Aorta (tissue), 5 donors: Measurements from ENCODE around the gene NLGN1. TPM values are rescaled to one million over a fixed set of nuclear protein-coding genes. Genes with fewer than 3 reads are reported as not detected.

Source experiments
- ATAC-seq: fragments of 200-7000 bp; cut with Tn5 transposase; one replicate; pipeline ENCODE4 v1.9.1; 2022; ENCODE audit warnings: moderate library complexity; ENCODE audit not compliant: low FRiP score
- DNase-seq, 2 donors: peaks; one replicate each; pipeline ENCODE4 v3.0.0-alpha.2; 2020
- H3K27ac ChIP-seq, 2 donors: one replicate each; pipeline ENCODE4 v1.5.1; 2013; ENCODE audit warnings: low read length in 2 of 2, mild to moderate bottlenecking in 2 of 2, moderate library complexity in 2 of 2, control low read depth in 1 of 2, inconsistent platforms in 1 of 2, low read depth in 1 of 2
- H3K27me3 ChIP-seq, 2 donors: one replicate each; pipeline ENCODE4 v1.6.1; 2013; ENCODE audit warnings: control low read depth in 1 of 2, low read length in 1 of 2, mild to moderate bottlenecking in 1 of 2, moderate library complexity in 1 of 2; ENCODE audit not compliant: insufficient read depth in 2 of 2, control insufficient read depth in 1 of 2
- H3K36me3 ChIP-seq, 2 donors: one replicate each; pipeline ENCODE4 v1.6.1; 2013; ENCODE audit warnings: control low read depth in 1 of 2, low read length in 1 of 2, mild to moderate bottlenecking in 1 of 2; ENCODE audit not compliant: insufficient read depth in 2 of 2, control insufficient read depth in 1 of 2
- H3K4me1 ChIP-seq, 2 donors: one replicate each; pipeline ENCODE4 v1.6.1; 2013; ENCODE audit warnings: low read length in 2 of 2, control low read depth in 1 of 2, mild to moderate bottlenecking in 1 of 2, moderate library complexity in 1 of 2; ENCODE audit not compliant: insufficient read depth in 2 of 2, control insufficient read depth in 1 of 2
- H3K4me3 ChIP-seq, 2 donors: one replicate each; pipeline ENCODE4 v1.5.1; 2013; ENCODE audit warnings: low read length in 2 of 2, control low read depth in 1 of 2, mild to moderate bottlenecking in 1 of 2
- H3K9me3 ChIP-seq: one replicate; pipeline ENCODE4 v1.6.1; 2013; ENCODE audit warnings: mild to moderate bottlenecking, low read length; ENCODE audit not compliant: control insufficient read depth
- WGBS, 2 donors: extraction: QIAGEN DNeasy Blood & Tissue Kit; methylation state at CpG; one replicate each; pipeline ENCODE4 v1.1.7; 2013; 5-methylcytosine and 5-hydroxymethylcytosine counted together
- intact Hi-C, 2 donors: fragments of 100-400 bp; cut with DNase I; formaldehyde crosslinking; loops; one replicate each; pipeline versions ENCODE4 v1.14.2 to v1.15.0; 2022
- polyA plus RNA-seq, 2 donors: library from polyadenylated mRNA; stranded (reverse); fragments of 200-250 nt; gene quantifications; one replicate each; pipeline ENCODE4 v1.2.3, GENCODE V29; 2013
- total RNA-seq, 2 donors: library from RNA; stranded (reverse); fragmentation: NEBNext Ultra II Directional; extraction: Animal tissue kit (Norgen Biotek cat#: 25700); gene quantifications; one replicate each; pipeline ENCODE4 v1.2.1, GENCODE V29; 2021
- donor health status: healthy with polysubstance abuse.
- donor health status: Bipolar disorder and iron deficiency.
- donor health status: DM: no; HTN: no; CAD: no.
- donor health status: DM: no; HTN: no; CAD: no.
- donor health status: DM: yes; HTN: yes; CAD: no.

The NLGN1 gene
- total and polyA plus RNA-seq, 4 donors = 0.50 to 20.0 (median 8.6) TPM

GRCh38 chr3:174035328-174035886 is 637.9 kb downstream of the NLGN1 start:
- Histone ChIP-seq H3K4me3 (no peak overlapping the region), H3K27me3 (no peaks in the 10 kb centered on the region), H3K9me3 (no peaks in the 10 kb centered on the region), H3K27ac (no peak overlapping the region), H3K4me1 (no peaks in the 10 kb centered on the region), H3K36me3 (no peaks in the 10 kb centered on the region)
- 75 to 76% methylated on average over 4 of the region's 4 CpGs for WGBS, 2 donors
- intact Hi-C loops = no loop called here
- DNase-seq (no peak), ATAC-seq (no peak)

- Histone ChIP-seq H3K4me3 (no peak overlapping the region), H3K4me1 (no peaks in the 10 kb centered on the region), H3K27ac (no peak overlapping the region), H3K27me3 (no peaks in the 10 kb centered on the region), H3K36me3 (no peaks in the 10 kb centered on the region), H3K9me3 (no peaks in the 10 kb centered on the region)
- ATAC-seq = no peak
- no peak for DNase-seq
- intact Hi-C loops = no loop called here
These were observed 648.8 kb downstream of the NLGN1 start for GRCh38 chr3:174046311-174046710.

GRCh38 chr3:174049472-174049871 is 651.9 kb downstream of the NLGN1 start:
- Histone ChIP-seq H3K4me3 (no peak overlapping the region), H3K27ac (no peak overlapping the region), H3K4me1 (no peaks in the 10 kb centered on the region), H3K36me3 (no peaks in the 10 kb centered on the region), H3K9me3 (no peaks in the 10 kb centered on the region), H3K27me3 (no peaks in the 10 kb centered on the region)
- WGBS, 2 donors = 91 to 92% methylated on average over 3 of the region's 3 CpGs
- DNase-seq = no peak
- ATAC-seq = no peak
- intact Hi-C loops = no loop called here

GRCh38 chr3:174051191-174051590 is 653.6 kb downstream of the NLGN1 start:
- 89 to 93% methylated on average over 5 of the region's 5 CpGs for WGBS, 2 donors
- no peak for ATAC-seq
- Histone ChIP-seq H3K4me3 (no peak overlapping the region), H3K27ac (no peak overlapping the region), H3K9me3 (no peaks in the 10 kb centered on the region), H3K27me3 (no peaks in the 10 kb centered on the region), H3K4me1 (no peaks in the 10 kb centered on the region), H3K36me3 (no peaks in the 10 kb centered on the region)
- no peak for DNase-seq
- intact Hi-C loops = no loop called here

GRCh38 chr3:174058804-174059203 is 661.3 kb downstream of the NLGN1 start:
- ATAC-seq (no peak), DNase-seq (no peak)
- H3K27ac ChIP-seq = no peak overlapping the region
- no peak overlapping the region for H3K4me3 ChIP-seq
- H3K4me1 ChIP-seq = no peaks in the 10 kb centered on the region
- peaks cover 1% of the 10 kb centered on the region for H3K9me3 ChIP-seq
- intact Hi-C loops = no loop called here
- H3K27me3 ChIP-seq = no peaks in the 10 kb centered on the region
- 95 to 96% methylated on average over 4 of the region's 4 CpGs for WGBS, 2 donors
- H3K36me3 ChIP-seq = no peaks in the 10 kb centered on the region

- no peaks in the 10 kb centered on the region for H3K4me1 ChIP-seq
- 90 to 91% methylated on average over 2 of the region's 2 CpGs for WGBS, 2 donors
- DNase-seq (no peak), ATAC-seq (no peak)
- intact Hi-C loops = no loop called here
- no peaks in the 10 kb centered on the region for H3K27me3 ChIP-seq
- no peak overlapping the region for H3K27ac ChIP-seq
- peaks cover 1% of the 10 kb centered on the region for H3K9me3 ChIP-seq
- H3K36me3 ChIP-seq = no peaks in the 10 kb centered on the region
- H3K4me3 ChIP-seq = no peak overlapping the region
These were observed 662.9 kb downstream of the NLGN1 start for GRCh38 chr3:174060431-174060830.

- intact Hi-C loops = no loop called here
- H3K27ac ChIP-seq = no peak overlapping the region
- no peak overlapping the region for H3K4me3 ChIP-seq
- peaks cover 3% of the 10 kb centered on the region for H3K9me3 ChIP-seq
- H3K27me3 ChIP-seq = no peaks in the 10 kb centered on the region
- DNase-seq (no peak), ATAC-seq (no peak)
- H3K4me1 ChIP-seq = no peaks in the 10 kb centered on the region
- no peaks in the 10 kb centered on the region for H3K36me3 ChIP-seq
These were observed 663.6 kb downstream of the NLGN1 start for GRCh38 chr3:174061162-174061561.

GRCh38 chr3:174061731-174062130 is 664.2 kb downstream of the NLGN1 start:
- H3K36me3 ChIP-seq = no peaks in the 10 kb centered on the region
- no peaks in the 10 kb centered on the region for H3K27me3 ChIP-seq
- no peaks in the 10 kb centered on the region for H3K4me1 ChIP-seq
- intact Hi-C loops = no loop called here
- DNase-seq (no peak), ATAC-seq (no peak)
- no peak overlapping the region for H3K27ac ChIP-seq
- 96 to 97% methylated on average over 1 of the region's 1 CpG for WGBS, 2 donors
- H3K4me3 ChIP-seq = no peak overlapping the region
- H3K9me3 ChIP-seq = peaks cover 3% of the 10 kb centered on the region

GRCh38 chr3:174062923-174063322 is 665.4 kb downstream of the NLGN1 start:
- DNase-seq (no peak), ATAC-seq (no peak)
- intact Hi-C loops = no loop called here
- Histone ChIP-seq H3K27ac (no peak overlapping the region), H3K4me3 (no peak overlapping the region), H3K9me3 (peaks cover 1% of the 10 kb centered on the region), H3K27me3 (no peaks in the 10 kb centered on the region), H3K4me1 (no peaks in the 10 kb centered on the region), H3K36me3 (no peaks in the 10 kb centered on the region)
- 80 to 81% methylated on average over 1 of the region's 1 CpG for WGBS, 2 donors
